WTC11 (cell line): Measurements from ENCODE around the gene DLGAP4.

Source experiments
- CTCF ChIP-seq: fragments of 200-600 bp; IDR thresholded peaks from 2 replicates; pipeline ENCODE4 v1.8.0; 2022; ENCODE audit warnings: antibody characterized with exemption
- NFYB ChIP-seq: sonication (generic); formaldehyde crosslinking; conservative IDR thresholded peaks from 2 replicates; pipeline ENCODE4 v1.8.0; 2022; ENCODE audit warnings: low read depth, missing genetic modification reagents
- PREB ChIP-seq: sonication (generic); formaldehyde crosslinking; IDR thresholded peaks from 2 replicates; pipeline ENCODE4 v1.8.1; 2022; ENCODE audit warnings: mild to moderate bottlenecking, missing genetic modification reagents, moderate library complexity, borderline replicate concordance
- USF1 ChIP-seq: sonication (generic); formaldehyde crosslinking; IDR thresholded peaks from 2 replicates; pipeline ENCODE4 v1.8.0; 2022; ENCODE audit warnings: mild to moderate bottlenecking, missing genetic modification reagents
- USF2 ChIP-seq: sonication (generic); formaldehyde crosslinking; IDR thresholded peaks from 2 replicates; pipeline ENCODE4 v1.8.1; 2023; ENCODE audit warnings: mild to moderate bottlenecking, missing genetic modification reagents, moderate library complexity
- ZNF219 ChIP-seq: sonication (generic); formaldehyde crosslinking; IDR thresholded peaks from 2 replicates; pipeline ENCODE4 v1.8.0; 2023; ENCODE audit warnings: missing genetic modification reagents, mild to moderate bottlenecking, borderline replicate concordance
- ZNF263 ChIP-seq: sonication (generic); formaldehyde crosslinking; IDR thresholded peaks from 2 replicates; pipeline ENCODE4 v1.8.1; 2022; ENCODE audit warnings: low read depth, mild to moderate bottlenecking, moderate library complexity, missing genetic modification reagents
- ZSCAN18 ChIP-seq: fragments of 250-450 bp; sonication (Bioruptor Pico); IDR thresholded peaks from 2 replicates; pipeline ENCODE4 v2.1.2; 2022; ENCODE audit warnings: mild to moderate bottlenecking, moderate library complexity

- TF ChIP-seq USF2 (CRISPR knock-in tag) (no peak), NFYB (CRISPR knock-in tag) (no peak), ZNF263 (no peak), ZSCAN18 (CRISPR knock-in tag) (no peak), CTCF (no peak), ZNF219 (CRISPR knock-in tag) (no peak), USF1 (CRISPR knock-in tag) (no peak), PREB (CRISPR knock-in tag) (no peak)
Observed at GRCh38 chr20:36392989-36393388, 86.8 kb downstream of the DLGAP4 start.
